Osteocyte (in vitro differentiated cells): ENCODE data around the gene ABCC6. TPM values are rescaled to one million over a fixed set of nuclear protein-coding genes. Genes with fewer than 3 reads are reported as not detected.
"Not testable (repeated sequence)": the region's sequence is repeated elsewhere in the genome, so short reads cannot be mapped to it uniquely, and the experiment has no call there.

ENCODE experiments used
- DNase-seq: peaks from one replicate; pipeline ENCODE4 v3.0.0; 2021; ENCODE audit warnings: mixed read lengths; ENCODE audit not compliant: unreplicated experiment; ENCODE audit errors: extremely low spot score
- H3K27ac Mint-ChIP-seq: one replicate; pipeline ENCODE4 v1.8.0; 2021; ENCODE audit warnings: mild to moderate bottlenecking, mixed read lengths; ENCODE audit not compliant: unreplicated experiment
- H3K27me3 Mint-ChIP-seq: one replicate; pipeline ENCODE4 v1.8.0; 2021; ENCODE audit warnings: mixed read lengths; ENCODE audit not compliant: unreplicated experiment
- H3K36me3 Mint-ChIP-seq: one replicate; pipeline ENCODE4 v1.8.0; 2021; ENCODE audit warnings: mixed read lengths; ENCODE audit not compliant: unreplicated experiment
- H3K4me1 Mint-ChIP-seq: one replicate; pipeline ENCODE4 v1.8.0; 2021; ENCODE audit warnings: mixed read lengths; ENCODE audit not compliant: unreplicated experiment
- H3K4me3 Mint-ChIP-seq: one replicate; pipeline ENCODE4 v1.8.0; 2021; ENCODE audit warnings: mild to moderate bottlenecking, moderate library complexity, mixed read lengths; ENCODE audit not compliant: unreplicated experiment
- H3K9me3 Mint-ChIP-seq: one replicate; pipeline ENCODE4 v1.8.0; 2021; ENCODE audit warnings: mixed read lengths; ENCODE audit not compliant: unreplicated experiment
- CTCF ChIP-seq: fragments of 200-600 bp; sonication (generic); IDR thresholded peaks from 2 replicates; pipeline ENCODE4 v1.5.0; 2021; ENCODE audit warnings: antibody characterized with exemption, mild to moderate bottlenecking, moderate library complexity
- total RNA-seq: library from RNA; stranded (reverse); gene quantifications from 2 replicates; pipeline ENCODE4 v1.2.1, GENCODE V29; 2021

ABCC6 gene
- total RNA-seq, 1 donor from 2014 or later, result 1.4 TPM

GRCh38 chr16:16164243-16164642, 59.1 kb downstream of the ABCC6 start:
- no peak for DNase-seq
- Mint-ChIP-seq H3K36me3 (no peaks in the 10 kb centered on the region), H3K4me1 (no peaks in the 10 kb centered on the region), H3K4me3 (no peak overlapping the region), H3K27me3 (no peaks in the 10 kb centered on the region), H3K27ac (no peak overlapping the region), H3K9me3 (peaks cover 4% of the 10 kb centered on the region)
- no peak for TF ChIP-seq CTCF

- Mint-ChIP-seq H3K4me3 (no peak overlapping the region), H3K27me3 (no peaks in the 10 kb centered on the region), H3K27ac (no peak overlapping the region), H3K36me3 (no peaks in the 10 kb centered on the region), H3K9me3 (peaks cover 7% of the 10 kb centered on the region), H3K4me1 (no peaks in the 10 kb centered on the region)
- TF ChIP-seq CTCF, result no peak
- DNase-seq, result no peak
Observed at GRCh38 chr16:16163571-16163970, 59.7 kb downstream of the ABCC6 start.

GRCh38 chr16:16163109-16163508, 60.2 kb downstream of the ABCC6 start:
- H3K27ac Mint-ChIP-seq, result no peak overlapping the region
- H3K36me3 Mint-ChIP-seq, result no peaks in the 10 kb centered on the region
- TF ChIP-seq CTCF, result no peak
- H3K9me3 Mint-ChIP-seq, result peaks cover 11% of the 10 kb centered on the region
- no peaks in the 10 kb centered on the region for H3K27me3 Mint-ChIP-seq
- H3K4me3 Mint-ChIP-seq, result no peak overlapping the region
- no peak for DNase-seq
- H3K4me1 Mint-ChIP-seq, result no peaks in the 10 kb centered on the region

- H3K4me3 Mint-ChIP-seq, result no peak overlapping the region
- peaks cover 15% of the 10 kb centered on the region for H3K9me3 Mint-ChIP-seq
- H3K27me3 Mint-ChIP-seq, result no peaks in the 10 kb centered on the region
- DNase-seq, result no peak
- H3K36me3 Mint-ChIP-seq, result no peaks in the 10 kb centered on the region
- no peak overlapping the region for H3K27ac Mint-ChIP-seq
- TF ChIP-seq CTCF, result no peak
- no peaks in the 10 kb centered on the region for H3K4me1 Mint-ChIP-seq
Observed at GRCh38 chr16:16162591-16162990, 60.7 kb downstream of the ABCC6 start.

- H3K27me3 Mint-ChIP-seq, H3K27ac Mint-ChIP-seq, DNase-seq, H3K4me1 Mint-ChIP-seq, H3K4me3 Mint-ChIP-seq, H3K36me3 Mint-ChIP-seq: not testable (repeated sequence)
- H3K9me3 Mint-ChIP-seq, result peaks cover 15% of the 10 kb centered on the region
Observed at GRCh38 chr16:16161840-16162239, 61.5 kb downstream of the ABCC6 start.

GRCh38 chr16:16161319-16161718, 62.0 kb downstream of the ABCC6 start:
- Mint-ChIP-seq H3K4me1 (no peaks in the 10 kb centered on the region), H3K9me3 (peaks cover 15% of the 10 kb centered on the region), H3K4me3 (no peak overlapping the region), H3K36me3 (no peaks in the 10 kb centered on the region), H3K27ac (no peak overlapping the region), H3K27me3 (no peaks in the 10 kb centered on the region)
- TF ChIP-seq CTCF, result no peak
- DNase-seq, result no peak
